PFSK-1 (cell line): Measurements from ENCODE around the gene CRNKL1.

Experiments
- POLR2AphosphoS5 ChIP-seq: IDR thresholded peaks from 2 replicates; pipeline ENCODE4 v1.6.1; 2012; ENCODE audit warnings: low read depth, mild to moderate bottlenecking, control low read depth, low read length, moderate library complexity
- SIN3A ChIP-seq: IDR thresholded peaks from 2 replicates; pipeline ENCODE4 v1.6.1; 2012; ENCODE audit warnings: mild to moderate bottlenecking, low read length, moderate library complexity, borderline replicate concordance; ENCODE audit not compliant: insufficient read depth
- TF ChIP-seq, protein P1 (sequence below), 2 experiments: IDR thresholded peaks; 2 replicates each; pipeline versions ENCODE4 v1.6.1 to v1.8.0; 2011 to 2012; ENCODE audit warnings: low read depth in 2 of 2, low read length in 2 of 2, control low read depth in 1 of 2, inconsistent platforms in 1 of 2, mild to moderate bottlenecking in 1 of 2, moderate library complexity in 1 of 2; ENCODE audit not compliant: insufficient read depth in 1 of 2

DNA sequence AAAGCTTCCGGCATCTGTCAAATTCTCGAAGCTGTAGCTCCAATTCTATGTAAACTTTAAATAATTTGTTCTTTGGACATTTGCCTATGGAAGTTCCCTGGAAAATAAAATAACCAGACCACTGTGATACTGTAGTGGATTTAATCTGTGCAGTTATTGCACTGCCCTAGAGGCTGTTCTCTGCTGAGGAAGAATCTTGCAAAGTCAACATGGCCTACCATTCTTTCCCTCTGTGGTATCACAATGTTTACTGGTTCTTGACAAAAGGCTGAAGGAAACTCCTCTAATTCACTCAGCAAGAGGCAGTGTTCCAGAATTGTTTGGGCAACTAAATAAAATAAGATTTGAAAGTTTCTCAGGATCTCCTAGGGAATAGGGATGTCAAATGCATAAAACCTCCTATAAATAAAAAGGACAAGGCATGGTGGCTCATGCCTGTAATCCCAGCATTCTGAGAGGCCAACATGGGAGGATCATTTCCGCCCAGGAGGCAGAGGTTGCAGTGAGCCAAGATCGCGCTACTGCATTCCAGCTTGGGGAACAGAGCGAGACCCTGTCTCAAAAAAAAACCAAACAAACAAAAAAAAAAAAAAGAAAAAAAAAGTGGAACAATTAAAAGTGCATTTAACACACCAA is 12.4 kb downstream of the CRNKL1 start:
- TF ChIP-seq POLR2AphosphoS5 (no peak), SIN3A (no peak)
- TF ChIP-seq, protein P1, sequence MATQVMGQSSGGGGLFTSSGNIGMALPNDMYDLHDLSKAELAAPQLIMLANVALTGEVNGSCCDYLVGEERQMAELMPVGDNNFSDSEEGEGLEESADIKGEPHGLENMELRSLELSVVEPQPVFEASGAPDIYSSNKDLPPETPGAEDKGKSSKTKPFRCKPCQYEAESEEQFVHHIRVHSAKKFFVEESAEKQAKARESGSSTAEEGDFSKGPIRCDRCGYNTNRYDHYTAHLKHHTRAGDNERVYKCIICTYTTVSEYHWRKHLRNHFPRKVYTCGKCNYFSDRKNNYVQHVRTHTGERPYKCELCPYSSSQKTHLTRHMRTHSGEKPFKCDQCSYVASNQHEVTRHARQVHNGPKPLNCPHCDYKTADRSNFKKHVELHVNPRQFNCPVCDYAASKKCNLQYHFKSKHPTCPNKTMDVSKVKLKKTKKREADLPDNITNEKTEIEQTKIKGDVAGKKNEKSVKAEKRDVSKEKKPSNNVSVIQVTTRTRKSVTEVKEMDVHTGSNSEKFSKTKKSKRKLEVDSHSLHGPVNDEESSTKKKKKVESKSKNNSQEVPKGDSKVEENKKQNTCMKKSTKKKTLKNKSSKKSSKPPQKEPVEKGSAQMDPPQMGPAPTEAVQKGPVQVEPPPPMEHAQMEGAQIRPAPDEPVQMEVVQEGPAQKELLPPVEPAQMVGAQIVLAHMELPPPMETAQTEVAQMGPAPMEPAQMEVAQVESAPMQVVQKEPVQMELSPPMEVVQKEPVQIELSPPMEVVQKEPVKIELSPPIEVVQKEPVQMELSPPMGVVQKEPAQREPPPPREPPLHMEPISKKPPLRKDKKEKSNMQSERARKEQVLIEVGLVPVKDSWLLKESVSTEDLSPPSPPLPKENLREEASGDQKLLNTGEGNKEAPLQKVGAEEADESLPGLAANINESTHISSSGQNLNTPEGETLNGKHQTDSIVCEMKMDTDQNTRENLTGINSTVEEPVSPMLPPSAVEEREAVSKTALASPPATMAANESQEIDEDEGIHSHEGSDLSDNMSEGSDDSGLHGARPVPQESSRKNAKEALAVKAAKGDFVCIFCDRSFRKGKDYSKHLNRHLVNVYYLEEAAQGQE (IDR thresholded peaks at IDR 0.05; ENCODE audit: insufficient read depth in 1 of 2, low read depth in 2 of 2, low read length in 2 of 2) = no peak
